Epidermal melanocyte (primary cell): Measurements from ENCODE around the gene PLAAT3.
"Not testable (repeated sequence)": the region's sequence is repeated elsewhere in the genome, so short reads cannot be mapped to it uniquely, and the experiment has no call there.

Source experiments
- DNase-seq: peaks from one replicate; pipeline ENCODE4 v3.0.0; 2011; ENCODE audit warnings: low spot score; ENCODE audit not compliant: insufficient read length

Gene PLAAT3

DNA sequence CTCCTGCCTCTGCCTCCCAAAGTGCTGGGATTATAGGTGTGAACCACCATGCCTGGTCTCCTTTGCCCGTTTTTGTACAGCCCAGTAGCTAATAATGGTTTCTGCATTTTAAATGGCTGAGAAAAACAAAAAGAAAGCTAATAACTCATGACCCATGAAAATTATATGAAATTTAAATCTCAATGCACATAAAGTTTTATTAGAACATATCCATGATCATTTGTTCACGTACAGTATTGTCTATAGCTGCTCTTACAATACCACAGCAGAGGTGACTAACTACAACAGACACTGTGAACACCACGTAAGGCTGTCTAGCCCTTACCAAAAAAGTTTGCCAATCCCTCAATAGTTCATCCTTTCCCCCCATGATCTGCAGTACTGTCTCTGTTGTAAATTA lies 44.7 kb downstream of the PLAAT3 start:
- DNase-seq: no peak

DNA sequence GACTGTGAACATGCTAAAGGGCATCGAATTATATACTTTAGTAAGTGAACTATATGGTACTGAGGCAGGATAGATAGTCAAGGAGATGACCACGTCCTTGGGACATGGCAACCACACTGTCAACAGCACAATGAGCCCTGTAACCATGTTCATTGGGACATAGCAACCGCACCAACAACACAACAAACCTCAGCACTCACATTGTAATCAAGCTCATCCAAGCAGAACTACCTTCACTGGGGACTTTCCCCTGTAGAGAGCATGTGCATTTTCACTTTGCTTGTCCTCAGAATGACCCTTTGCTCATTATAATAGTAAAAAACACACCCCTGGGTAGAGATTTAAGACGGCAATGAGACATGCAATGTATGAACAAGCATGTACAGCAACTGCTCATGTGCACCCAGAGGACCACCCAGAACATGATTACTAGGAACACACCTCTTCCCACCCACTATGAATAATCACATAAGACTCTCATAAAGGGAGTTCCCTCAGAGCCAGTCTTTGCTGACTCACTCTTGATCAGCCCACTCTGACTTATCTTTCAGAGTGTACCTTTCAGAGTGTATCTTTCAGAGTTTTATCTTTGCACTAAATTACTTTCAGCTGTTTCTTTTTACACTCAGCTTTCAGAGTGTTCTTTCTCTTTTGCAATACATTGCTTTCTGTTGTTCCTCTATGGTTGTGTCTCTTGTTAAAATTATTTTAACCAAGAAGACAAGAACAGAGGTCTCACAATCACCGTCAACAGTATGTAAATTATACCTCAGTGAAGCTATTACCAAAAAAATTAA lies 47.0 kb downstream of the PLAAT3 start:
- DNase-seq: no peak

DNA sequence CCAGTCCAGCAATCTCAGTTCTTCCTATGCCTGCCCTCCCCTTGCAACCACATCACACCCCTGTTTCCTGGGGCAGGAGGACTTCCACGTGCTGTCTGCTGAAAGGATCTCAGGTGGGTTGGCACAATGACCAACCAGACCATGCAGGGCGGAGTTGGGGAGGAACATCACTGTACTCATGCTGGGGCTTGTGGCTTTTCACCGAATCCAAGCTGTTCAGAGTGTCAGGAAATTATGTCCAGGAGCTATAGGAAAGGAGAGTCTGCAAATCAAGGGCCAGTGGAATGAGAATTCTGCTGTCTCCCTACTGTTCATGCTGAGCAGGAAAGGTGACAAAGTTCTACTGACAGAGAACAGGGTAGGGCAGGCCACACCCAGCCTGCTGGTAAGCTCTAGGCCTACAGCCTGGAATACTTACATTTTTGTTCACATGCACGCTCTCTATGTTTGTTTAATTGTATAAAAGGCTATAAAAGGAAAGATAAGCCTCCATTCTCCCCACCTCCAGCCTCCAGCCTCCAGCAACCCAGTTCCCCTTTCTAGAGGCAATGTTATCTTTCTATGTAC lies 49.4 kb downstream of the PLAAT3 start:
- no peak for DNase-seq

DNA sequence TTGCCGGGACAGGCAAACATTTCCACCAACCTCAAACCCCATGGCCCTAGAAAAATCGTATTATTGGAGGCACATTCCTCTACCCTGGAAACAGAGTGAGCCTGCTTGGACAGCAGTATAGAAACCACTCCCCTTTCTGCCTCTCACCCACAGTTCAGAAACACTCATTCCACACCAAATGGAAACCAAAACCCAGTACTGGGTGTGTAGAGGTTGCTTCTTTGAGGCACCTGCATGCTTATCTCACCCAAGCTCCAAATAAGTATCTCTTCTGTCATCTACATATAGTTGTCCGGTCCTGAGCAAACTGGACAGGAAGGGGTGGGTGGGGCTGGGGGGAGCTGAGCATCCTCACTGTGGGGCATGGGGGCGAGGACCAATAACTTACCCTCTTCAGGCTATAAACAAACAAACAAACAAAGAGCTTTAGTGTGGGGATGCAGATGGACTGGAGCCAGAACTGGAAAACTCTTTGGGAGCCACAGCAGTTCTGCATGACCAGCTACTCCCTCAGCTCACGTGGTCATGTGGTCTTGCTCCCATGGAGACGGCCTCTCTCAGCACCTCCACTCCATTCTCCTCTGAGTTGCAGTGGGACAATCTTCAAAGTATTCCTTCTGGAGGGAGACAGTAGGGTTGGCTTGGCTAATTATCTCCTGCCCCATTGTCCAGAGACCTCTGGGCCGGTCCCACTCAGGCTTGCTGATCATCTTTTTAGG lies 50.0 kb downstream of the PLAAT3 start:
- DNase-seq: no peak

DNA sequence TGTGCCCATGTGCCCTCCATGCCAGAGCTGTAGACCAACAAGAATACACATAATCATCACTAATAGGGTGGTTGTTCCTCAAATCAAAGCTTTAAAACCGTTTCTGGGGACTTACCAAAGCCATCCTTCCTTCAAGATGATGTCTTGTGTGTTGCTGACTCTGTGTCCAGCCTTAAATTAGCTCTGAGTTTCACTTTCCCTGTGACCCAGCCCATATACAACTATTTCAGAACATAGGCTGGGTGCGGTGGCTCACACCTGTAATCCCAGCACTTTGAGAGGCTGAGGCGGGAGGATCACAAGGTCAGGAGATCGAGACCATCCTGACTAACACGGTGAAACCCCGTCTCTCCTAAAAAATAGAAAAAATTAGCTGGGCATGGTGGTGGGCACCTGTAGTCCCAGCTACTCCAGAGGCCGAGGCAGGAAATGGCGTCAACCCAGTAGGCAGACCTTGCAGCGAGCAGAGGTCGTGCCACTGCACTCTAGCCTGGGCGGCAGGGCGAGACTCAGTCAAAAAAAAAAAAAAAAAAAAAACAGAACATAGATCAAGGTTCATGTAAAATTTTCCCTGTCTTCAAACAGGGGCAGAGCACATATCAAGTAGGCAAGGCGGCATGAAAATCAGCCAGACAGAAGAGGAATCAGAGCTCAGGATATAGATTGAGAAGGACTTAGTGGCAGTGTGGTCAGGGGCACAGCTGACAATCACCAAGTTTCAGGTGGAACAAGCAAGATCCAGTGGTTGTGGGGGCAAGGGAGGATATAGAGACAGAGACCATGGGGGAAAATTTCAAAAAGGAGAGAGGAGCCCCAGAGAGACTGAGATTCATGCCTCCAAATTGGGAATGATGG lies 50.8 kb downstream of the PLAAT3 start, which contains the start of gene PLAAT2:
TSS of gene PLAAT2 (minus strand) at position 179 of the 855 bp plus-strand sequence. CDS start at position 124, 55 bp downstream.
- no peak for DNase-seq

DNA sequence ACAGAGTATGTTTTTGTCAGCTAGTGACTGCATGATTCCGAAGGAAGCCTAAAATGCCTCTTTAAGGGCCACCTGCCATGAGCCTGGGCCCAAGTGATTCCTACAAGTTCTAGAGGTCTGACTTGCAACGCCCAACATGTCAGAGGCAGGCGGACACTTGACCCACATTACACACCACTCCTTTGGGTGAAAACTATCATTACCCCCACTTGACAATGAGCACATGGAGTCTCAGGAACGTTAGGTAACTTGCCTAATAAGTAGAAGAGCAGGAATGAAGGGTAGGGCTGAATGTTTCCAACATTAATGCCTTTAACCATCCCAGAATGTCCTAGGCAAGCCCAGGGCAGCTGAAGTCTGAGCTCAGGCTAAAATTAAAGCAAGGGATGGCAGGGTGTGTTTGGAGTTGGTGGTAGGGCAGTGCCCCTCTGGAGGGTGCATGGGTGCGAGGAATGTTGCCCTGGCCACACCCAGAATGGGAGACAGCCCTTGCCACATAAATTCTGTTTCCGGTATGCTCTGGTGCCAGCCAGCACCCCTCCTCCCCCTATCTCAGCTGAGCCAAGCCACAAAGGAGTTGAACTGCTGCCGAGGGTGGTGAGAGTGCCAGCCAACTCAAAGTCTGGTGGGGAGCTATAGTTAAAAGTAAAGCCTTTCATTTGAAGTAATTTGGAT lies 53.6 kb downstream of the PLAAT3 start:
- DNase-seq: no peak

DNA sequence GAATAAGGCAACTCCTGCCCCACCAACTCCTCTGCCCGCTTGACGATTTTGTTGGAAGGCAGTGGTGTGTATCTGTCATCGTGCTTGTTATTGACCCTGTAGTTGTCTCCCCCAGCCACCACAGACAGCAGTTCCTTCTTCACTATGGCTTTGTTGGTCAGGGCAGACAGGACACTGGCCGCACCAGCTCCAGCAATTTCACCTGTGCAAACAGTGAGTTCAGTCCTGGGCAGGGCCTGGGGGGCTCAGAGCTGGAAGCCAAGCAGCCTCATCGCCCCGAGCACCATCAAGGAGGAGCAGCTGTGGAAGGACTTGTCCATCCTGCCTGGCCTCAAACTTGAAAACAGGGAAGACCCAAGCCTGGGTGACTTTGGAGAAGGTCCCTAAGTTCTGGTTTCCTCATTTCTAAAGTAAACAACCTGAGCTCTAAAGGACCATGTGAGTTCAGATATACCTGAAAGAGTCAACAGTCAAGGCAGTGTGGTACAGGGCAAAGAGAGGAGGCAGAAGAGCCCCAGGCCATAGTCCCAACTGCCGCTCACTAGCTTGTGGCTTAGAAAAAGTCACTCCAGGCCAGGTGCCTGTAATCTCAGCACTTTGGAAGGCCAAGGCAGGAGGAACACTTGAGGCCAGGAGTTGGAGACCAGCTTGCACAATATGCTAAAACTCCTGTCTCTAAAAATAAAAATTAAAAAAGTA lies 55.6 kb downstream of the PLAAT3 start:
- no peak for DNase-seq

DNA sequence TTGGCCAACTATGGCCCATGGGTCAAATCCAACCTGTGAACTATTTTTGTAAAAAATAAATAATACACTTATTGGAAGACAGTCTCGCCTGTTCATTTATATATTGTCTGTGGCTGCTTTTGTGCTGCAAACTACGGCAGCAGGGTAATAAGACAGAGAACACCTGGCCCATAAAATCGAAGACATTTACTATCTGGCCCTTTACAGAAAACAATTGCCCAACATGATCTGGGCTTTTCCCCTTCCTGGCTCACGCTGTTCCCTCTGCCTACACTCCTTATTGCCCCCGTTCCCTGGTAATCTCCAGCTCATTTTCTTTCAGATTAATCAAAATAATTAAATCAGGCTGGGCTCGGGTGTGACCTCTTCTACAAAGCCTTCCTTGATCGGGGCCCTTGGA lies 56.7 kb downstream of the PLAAT3 start:
- no peak for DNase-seq

DNA sequence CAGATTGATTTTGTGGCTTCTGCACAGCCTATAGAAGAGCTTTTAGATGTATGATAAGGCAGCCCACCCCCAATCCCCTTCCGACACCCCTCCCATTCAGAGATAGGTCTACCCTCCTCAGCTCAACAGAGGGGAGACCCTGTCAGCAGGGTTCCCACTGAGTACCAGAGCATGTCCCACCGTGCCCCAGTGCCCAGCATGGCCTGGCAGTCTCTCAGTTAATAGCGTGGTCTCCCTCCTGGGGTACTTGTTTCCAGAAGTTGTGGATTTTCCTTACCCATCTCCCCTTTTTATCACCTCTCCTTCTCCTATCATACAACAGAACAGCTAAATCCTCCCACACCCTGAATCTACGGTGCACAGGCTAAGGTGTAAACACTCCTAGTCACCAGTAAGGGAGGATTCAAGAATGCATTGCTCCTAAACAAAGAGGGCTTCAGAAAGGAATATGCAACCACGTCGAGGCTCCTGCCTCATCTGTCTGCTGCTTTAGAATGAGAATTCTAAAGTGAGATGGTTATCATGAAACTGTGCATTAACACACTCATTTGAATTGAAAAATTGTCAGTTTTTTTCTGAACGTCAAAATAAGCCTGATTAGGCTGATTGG lies 57.7 kb downstream of the PLAAT3 start:
- DNase-seq: no peak

DNA sequence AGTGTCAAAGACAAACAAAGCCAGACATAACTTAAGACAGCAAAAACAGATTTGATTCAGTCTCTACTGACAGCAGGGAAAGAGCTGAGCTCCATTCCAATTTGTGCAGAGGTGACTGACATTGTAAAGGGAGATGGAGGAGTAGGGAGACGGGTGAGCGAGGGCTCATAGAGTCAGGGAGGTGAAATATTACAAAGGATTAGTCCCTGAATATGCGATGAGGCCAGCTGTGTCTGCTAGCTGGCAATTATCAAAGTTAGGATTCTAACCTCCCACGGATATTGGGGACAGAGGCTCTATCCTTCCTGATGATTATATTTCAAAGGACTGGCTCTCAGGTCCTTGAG lies 59.4 kb downstream of the PLAAT3 start:
- no peak for DNase-seq

DNA sequence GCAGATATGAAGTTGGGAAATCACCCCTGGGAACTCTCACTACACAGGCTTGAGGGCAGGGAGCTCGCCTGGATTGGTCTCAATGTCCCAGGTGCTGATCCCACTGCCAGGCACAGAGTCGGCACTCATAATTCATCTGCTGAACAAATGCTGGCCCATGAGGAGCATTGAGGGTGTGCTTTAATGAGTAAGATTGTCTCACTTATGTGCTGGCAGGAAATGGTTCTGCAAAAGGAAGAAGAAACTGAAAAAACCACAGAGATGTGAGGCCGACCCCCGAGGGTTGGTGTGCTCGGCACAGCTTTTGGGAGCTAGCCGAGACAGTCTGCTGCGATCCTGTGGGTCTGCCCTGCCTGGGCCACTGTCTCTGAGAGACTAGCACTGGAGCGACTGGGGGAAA lies 60.5 kb downstream of the PLAAT3 start:
- no peak for DNase-seq

DNA sequence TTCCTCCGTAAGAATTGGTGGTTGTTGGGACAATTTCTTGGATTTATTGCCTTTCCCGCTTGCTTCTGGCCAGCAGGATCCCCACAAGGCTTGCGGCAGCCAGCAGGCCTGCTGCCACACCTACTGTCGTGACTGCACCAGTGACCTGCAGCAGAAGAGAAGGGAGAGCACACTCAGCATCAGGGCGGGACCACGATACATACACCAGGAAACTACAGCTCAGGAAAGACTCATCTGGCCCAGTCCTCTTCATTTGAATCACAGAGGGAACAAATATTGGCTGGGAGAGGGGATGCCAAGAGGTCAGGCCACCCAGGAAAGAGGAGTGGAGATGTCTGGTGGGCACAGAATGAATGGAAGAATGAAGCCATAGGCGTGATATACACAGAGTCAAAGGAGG lies 61.3 kb downstream of the PLAAT3 start:
- DNase-seq: no peak

DNA sequence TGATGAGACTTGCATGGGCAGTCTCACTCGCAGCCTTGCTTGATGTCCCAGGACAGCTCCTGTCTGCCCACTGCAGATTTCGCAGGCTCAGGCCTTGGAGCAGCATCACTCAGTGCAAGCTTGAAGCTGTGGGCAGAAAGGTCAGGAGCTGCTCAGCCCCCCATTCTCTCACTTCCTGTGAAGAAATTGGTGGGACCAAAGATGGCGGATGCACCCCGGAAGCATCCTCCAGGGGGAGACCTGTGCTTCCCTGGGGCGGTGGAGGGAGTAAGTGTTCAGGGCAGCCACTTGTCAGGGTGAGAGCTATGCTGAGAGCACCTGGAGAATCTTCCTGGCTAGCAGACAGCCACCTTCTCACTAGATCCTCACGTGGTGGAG lies 62.4 kb downstream of the PLAAT3 start:
- DNase-seq: no peak

DNA sequence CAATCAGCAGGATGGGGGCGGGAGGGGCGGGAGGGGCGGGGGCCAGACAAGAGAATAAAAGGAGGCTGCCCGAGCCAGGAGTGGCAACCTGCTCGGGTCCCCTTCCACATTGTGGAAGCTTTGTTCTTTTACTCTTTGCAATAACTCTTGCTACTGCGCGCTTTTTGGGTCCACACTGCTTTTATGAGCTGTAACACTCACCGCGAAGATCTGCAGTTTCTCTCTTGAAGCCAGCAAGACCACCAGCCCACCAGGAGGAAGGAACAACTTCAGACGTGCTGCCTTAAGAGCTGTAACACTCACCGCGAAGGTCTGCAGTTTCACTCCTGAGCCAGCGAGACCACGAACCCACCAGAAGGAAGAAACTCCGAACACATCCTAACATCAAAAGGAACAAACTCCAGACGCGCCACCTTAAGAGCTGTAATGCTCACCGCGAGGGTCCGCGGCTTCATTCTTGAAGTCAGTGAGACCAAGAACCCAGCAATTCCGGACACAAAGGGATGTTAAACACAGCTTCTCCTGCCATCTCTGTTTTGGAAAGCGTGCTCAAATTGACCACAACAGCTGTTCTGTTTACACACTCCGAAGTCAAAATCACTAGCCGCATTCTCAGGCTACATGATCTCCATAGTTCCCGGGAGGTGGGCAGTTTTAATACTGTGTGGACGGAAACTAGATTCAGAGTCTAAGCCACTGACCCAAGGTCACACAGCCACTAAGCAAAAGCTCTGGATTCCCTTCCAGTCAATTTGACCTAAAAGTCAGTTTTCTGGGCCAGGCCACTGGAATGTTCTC lies 62.9 kb downstream of the PLAAT3 start:
- DNase-seq: no peak

DNA sequence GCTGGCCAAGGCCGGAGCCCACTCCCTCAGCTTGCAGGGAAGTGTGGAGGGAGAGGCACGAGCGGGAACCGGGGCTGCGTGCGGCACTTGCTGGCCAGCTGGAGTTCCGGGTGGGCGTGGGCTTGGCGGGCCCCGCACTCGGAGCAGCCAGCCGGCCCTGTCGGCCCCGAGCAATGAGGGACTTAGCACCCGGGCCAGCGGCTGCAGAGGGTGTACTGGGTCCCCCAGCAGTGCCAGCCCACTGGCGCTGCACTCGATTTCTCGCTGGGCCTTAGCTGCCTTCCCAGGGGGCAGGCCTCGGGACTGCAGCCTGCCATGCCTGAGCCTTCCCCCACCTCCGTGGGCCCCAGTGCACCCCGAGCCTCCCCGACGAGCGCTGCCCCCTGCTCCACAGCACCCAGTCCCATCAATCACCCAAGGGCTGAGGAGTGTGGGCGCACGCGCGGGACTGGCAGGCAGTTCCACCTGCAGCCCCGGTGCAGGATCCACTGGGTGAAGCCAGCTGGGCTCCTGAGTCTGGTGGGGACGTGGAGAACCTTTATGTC lies 64.0 kb downstream of the PLAAT3 start:
- not testable (repeated sequence) for DNase-seq

DNA sequence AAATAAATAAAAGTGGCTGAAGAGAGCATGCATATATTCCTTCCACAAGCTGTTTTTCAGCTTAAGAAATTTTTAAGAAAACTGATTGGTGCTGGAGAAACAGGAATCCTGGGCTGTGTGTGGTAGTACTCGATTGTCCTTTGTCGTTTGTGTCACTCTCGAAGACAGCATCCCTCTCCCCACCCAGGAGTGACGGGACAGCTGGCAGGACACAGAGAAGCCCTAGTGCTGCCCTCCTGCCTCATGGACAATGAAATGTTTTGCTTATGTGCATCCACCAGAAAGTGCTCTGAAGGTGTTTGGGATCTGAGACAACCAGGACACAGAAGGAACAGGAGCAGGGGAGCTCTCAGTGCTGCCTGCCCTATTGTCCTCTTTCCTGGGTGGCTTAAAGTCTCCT lies 64.8 kb downstream of the PLAAT3 start:
- no peak for DNase-seq

DNA sequence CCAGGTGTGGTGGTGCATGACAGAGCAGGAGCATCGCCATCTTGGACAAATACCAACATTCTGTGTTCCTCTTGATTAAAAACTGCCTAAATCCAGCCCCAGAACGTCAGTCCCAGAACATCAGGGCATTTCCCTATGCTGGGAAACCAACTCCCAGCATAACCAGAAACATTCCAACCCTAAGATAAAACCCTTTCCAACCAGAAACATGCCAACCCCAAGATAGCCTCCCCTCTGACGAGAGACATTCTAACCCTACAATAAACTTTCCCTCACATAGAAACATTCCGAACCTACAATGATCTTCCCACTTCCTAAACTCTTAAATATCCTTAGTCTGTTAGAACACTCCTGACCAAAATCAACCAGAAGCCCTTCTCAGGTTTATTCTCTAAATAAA lies 66.1 kb downstream of the PLAAT3 start:
- no peak for DNase-seq

DNA sequence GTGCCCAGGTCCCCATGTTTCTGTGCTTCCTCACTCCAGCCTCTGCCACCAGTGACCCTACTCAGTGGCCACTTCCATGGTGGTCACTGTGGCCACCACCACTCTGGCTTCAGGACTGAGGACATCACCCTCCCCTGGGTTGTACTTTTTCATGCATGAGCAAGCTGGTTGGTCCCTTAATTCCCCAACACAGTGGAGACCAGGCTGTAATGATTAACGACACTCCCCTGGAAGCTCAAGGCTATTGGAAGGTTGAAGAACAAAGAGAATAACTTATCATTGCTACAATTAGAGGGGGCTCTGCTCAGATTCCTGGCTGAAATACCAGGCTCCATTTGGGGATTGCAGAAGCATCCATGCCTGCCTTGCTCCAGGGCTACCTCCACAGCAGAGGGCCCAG lies 67.2 kb downstream of the PLAAT3 start:
- no peak for DNase-seq

DNA sequence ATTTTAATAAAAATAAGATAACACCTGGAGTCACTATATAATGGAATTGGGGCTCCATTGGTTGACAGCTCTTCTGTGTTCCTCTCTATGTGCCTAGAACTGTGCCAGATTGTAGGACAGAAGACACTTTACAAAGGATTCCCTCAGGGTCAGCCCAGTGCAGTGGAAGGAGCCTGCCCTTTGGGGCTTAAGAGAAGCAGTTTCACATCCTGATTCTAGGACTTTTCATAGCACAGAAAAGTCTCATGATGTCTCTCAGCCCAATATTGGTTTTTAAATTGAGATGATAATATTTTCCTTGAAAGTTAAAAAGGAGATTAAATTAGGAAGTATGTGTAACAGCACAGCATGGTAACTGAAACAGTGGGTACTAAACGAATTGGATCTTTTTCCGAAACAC lies 70.5 kb downstream of the PLAAT3 start:
- DNase-seq: no peak
